NCI-H345 treated with DMSO at 0.1 percent for 48 hours (cell line): ENCODE data around the gene COLQ.
"Not testable (repeated sequence)": the region's sequence is repeated elsewhere in the genome, so short reads cannot be mapped to it uniquely, and the experiment has no call there.

Experiments used
- DNase-seq: peaks from one replicate; lab custom pipeline; 2025; ENCODE audit not compliant: unreplicated experiment; lab: John Stamatoyannopoulos, UW

COLQ gene

DNA sequence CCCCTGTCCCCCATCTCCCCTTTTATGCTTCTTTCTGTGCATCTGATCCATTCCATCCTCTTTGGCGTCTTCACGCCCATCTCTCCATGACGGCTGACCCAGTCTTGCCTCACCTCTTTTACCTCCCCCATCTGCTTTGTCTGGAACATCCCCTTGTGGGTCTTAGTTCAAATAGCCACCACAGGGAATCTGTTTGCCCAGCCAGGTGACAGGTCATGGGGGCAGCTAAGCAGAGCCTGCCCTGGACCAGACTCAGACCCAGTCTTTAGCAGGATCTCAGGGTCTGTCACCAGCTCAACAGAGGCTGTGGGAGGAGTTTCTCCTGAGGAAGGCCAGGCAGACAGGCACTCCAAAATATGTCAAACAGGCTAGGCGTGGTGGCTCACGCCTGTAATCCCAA lies 28.1 kb downstream of the COLQ start:
- no peak for DNase-seq

DNA sequence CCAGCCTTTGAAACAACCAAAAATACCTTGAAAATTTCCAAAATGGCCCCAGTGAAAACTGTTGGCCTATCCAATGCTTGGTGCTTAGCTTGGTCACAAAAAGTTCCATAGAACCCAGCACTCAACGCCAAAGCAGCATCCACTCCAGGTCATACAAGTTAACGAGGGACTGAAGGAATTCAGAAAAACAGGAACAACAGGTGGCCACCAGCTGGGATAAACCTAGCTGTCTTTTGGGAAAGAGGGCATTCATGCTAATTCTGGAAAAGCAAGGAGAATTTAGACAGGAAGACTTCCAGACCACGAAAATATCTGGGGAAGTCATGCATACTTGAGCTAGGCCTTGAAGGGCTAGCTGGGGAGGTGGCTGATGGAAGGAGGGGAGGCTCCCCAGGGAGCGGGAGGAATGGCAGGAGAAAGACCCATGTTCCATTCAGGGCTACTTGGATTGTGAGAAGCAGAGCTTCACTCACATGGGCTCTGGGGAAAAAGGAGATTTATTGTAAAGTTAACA lies 28.6 kb downstream of the COLQ start:
- DNase-seq = no peak

DNA sequence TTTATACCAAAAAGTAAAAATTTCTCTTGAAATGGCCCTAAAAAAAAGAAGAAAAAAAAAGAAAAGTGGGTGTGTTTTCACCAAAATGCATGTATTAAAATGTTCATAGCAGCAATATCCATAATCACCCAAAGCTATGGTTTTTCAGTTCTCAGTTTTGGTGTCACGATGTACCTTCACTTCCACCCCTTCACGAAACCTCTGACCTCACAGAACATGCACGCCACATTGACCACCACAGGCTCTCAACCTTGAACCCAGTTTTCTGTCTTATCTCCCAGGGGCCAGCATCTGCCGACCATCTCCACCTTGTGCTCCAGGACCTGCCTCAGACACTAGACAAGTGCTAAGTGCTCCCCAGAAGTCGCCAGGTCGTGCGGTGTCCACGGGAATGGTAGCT lies 30.4 kb downstream of the COLQ start:
- no peak for DNase-seq

DNA sequence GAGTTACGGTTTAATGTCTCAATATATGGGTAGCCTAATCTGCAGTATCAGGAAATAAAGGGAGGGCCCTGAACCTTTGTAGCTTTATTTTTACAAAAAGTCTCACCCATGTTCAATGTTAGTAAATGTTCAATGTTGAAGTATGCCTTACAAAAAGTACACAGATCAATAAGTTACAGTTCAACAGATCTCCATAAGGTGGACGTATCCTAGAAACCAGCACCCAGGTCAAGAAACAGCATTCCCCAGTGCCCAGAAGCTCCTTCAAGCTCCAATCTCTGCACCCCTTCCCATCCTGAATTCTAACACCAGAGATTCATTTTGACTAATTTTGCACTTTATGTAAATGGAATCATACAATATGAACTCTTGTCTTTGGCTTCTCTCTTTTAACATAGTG lies 31.3 kb downstream of the COLQ start:
- no peak for DNase-seq

DNA sequence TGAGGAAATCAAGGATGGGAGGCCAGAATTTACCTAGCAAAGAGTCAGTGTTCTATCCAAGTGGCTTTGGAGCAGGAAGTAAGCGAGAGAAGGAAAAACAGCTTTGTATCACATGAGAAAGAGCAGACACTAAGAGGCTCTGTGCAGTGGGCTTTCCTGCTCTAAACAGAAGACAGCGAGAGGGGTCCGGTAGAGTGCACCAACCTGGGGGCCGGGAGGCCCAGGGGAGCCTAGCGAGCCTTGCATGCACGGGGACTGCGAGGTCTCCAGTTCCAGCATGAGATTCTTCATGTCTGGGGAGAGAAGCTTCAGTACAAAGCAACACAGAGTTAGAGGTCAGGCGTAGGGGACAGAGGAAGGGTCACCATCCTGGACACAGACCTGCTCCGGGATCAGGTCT lies 33.5 kb downstream of the COLQ start:
- DNase-seq = no peak

DNA sequence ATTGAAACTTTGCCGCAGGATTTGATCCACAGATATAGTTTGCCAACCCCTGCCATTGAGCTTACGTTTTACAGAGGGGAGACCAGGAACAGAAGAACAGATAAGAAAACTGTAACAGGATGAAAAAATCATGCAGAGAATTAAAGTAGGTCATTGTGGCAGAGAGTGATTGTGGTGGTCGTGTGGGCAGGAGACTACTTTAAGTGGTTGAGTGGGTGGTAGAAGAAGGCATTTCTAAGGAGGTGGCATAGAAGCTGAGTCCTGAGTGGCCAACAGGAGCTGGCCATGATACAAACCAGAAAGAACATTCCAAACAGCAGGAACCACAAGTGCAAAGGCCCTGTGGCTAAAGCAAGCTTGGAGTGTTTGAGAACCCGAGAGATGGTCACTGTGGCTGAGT lies 34.5 kb downstream of the COLQ start:
- DNase-seq = no peak

DNA sequence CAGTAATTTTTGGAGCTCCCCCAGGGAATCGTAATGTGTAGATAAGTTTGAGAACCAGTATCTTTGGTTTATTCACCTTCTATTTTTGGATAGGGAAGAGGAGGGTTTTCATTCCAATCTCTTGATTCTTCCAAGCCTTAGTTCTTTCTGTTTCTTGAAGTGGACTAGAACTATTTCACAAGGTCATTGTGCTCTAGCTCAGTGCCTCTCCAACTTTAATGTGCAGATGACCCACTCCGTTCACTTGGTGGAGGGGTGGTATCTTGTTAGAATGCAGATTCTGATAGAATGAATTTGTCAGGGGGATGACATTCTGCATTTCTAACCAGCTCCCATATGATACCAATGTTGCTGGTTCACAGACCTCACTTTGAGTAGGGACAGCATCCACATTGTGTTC lies 35.5 kb downstream of the COLQ start:
- DNase-seq = no peak

DNA sequence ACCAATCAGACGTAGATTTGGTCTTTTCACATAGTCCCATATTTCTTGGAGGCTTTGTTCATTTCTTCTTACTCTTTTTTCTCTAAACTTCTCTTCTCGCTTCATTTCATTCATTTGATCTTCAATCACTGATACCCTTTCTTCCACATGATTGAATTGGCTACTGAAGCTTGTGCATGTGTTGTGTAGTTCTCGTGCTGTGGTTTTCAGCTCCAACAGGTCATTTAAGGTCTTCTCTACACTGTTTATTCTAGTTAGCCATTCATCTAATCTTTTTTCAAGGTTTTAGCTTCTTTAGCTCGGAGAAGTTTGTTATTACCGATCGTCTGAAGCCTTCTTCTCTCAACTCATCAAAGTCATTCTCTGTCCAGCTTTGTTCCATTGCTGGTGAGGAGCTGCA lies 37.0 kb downstream of the COLQ start:
- not testable (repeated sequence) for DNase-seq

DNA sequence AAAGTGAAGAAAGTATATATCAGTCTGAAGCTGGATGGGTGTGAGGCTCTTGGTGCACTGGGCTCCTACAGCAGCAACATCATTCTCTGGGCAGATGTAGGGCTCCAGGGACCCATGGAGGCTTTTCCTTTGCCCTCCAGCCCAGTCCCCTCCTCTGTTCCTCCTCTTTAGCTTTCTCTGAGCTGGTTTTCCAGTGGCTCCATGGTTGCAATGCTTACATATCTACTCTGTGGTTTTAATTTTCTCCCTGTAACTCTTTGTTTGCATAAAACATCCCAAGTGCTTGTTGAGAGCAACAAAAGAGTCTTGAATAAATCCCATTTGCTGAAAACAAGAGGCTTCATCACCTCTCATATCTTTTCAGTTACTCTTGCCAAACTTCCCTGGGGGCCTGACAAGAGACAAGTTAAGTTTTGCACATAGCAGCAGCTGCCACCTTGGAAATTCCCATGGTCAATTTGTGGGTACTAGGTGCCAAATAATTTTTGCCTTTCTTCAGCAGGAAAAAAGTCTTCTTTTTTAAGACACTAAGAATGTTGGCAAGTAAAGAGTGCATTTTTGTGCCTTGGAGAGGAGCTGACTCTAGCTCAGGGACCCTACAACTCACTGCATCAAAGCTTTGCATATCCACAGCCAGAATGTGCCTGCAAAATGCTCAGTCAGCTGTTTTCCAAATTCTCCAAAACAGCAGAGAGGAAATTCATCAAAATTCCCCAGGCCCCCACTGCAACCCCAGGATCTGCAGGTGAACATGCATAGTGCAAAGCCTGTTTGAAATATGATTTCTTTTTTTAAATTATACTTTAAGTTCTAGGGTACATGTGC lies 41.9 kb downstream of the COLQ start:
- DNase-seq = no peak

DNA sequence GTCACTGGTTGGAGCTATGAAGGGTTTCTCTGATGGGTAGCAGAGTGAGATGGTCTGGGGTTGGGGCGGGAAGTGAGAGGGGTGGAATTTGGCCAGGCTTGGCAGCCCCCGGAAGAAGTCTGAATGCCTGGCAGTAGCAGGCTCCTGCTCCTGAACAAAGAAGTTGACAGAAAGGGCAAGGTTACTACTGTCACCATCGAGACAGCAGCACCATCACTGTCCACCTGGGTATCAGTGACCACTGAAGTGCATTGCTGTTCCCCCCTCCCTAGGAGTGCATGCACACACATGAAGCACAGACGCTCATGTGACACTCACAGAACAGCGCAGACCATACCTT lies 42.9 kb downstream of the COLQ start:
- DNase-seq = no peak

DNA sequence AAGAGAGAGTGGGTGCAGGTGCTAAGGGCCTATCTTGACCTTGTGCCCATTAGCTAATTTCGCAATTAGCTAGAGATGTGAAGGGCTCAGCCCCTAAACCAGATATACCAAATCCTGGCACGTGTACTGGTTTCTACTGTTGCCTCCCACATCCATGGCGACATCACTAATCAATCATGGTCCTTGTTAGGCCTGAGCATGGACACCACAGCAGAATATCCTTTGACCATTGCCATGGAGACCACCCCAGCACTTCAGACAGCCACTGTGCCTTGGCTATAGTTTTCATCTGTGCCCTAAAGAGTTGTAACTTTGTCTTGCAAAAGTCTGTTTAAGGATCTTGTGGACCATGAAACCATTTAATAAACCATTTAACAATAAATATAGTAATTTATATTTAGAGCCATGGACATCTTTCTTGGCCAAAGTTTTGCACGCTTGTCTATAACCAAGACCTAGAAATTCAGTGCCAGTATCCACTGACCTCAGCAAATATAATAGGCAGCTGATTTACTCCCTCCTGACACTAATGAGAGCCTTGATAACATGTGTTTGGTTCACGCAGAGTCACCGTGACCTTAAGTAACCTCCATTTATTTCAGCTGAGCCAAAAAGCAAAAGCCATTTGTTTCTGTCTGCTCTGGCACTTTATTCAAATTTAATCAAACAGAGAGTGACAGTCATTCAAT lies 43.4 kb downstream of the COLQ start:
- no peak for DNase-seq

DNA sequence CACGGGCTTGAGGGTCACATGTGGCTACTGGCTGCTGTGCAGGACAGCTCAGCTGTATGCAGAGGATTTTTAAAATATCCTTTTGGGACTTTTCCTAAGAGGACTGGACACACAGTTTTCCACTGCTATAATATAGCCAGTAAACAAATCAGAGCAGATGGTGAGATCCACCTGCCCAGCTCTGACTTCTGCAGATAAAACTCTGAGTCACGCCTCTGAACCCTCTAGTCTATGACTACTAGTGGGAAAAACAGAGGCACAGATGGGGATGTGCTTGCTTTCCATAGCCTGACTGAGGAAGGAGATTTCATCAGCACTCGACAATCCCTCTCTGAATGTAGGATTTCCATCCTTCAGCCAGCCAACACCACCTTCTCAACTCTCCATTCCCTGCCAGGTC lies 45.1 kb downstream of the COLQ start:
- no peak for DNase-seq

DNA sequence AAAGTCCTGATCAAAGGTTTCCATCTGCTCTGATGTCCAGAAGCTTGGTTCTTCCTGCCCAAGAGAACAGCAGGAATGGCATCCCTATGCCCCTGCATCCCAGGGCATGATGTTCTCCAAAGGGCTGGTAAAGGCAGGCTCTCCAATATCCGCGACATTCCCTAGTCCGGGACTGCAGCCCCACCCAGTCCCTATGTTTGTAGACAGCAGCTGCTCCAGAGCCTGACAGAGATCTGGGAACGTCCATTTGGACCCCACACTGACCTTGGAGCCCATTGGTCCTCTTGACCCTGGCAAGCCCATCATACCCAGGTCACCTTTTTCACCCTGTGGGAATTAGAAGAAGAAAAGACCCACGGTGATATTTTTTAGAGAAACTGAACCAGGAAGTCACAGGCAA lies 46.3 kb downstream of the COLQ start:
- no peak for DNase-seq

DNA sequence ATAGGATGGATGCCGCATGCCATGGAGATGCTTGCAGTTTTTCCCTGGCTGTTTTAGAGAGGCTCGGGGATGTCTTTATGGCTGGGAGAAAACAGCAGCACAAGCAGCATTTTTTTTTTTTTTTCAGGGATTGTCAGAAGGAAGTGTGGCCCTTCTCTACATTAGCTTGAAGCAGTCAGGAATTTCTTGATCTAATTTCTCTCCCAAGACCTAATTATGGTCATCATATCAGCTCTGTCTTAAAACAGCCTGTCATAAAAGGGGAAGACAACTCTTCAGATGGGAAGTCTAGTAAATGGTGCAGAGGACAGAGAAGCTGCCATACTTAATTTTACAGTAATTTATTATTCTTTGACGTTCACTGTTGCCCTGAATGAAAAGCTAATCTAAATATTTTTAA lies 49.6 kb downstream of the COLQ start:
- DNase-seq = no peak

DNA sequence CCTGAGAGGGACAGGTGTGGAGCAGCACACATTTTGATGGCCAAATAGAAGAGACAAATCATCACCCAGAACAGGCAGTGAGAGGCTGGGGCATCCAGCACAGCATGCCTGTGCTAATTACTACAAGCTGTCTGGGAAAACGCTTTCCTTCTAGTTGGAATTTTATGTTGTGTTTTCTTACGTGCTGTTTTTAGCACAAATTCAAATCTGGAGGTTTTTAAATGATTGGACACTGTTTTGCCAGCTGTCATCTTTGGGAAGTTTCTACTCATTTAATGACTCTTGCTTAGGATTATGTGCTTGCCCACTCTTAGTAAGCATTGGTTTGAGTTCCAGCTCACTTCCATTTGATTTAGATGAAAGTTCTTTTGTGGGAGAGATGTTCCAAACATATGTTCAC lies 50.7 kb downstream of the COLQ start:
- no peak for DNase-seq

DNA sequence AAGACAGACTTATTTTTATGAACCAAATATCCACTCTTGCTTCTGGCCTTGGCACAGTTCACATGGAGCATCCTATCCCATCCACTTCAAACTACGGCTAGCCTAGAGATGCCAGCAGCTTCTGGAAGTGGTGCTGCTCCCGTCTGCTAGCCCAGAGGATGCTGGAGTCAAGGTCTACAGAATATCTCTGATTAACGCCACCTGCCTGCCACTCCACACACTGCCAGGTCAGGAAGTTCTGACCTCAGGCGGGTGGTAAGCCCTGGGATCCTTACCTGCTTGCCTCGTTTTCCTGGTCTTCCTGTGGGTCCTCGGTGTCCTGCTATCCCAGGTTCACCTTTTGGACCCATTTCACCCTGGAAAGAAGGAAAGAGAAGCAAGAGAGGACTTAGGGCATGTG lies 51.2 kb downstream of the COLQ start:
- DNase-seq = no peak

DNA sequence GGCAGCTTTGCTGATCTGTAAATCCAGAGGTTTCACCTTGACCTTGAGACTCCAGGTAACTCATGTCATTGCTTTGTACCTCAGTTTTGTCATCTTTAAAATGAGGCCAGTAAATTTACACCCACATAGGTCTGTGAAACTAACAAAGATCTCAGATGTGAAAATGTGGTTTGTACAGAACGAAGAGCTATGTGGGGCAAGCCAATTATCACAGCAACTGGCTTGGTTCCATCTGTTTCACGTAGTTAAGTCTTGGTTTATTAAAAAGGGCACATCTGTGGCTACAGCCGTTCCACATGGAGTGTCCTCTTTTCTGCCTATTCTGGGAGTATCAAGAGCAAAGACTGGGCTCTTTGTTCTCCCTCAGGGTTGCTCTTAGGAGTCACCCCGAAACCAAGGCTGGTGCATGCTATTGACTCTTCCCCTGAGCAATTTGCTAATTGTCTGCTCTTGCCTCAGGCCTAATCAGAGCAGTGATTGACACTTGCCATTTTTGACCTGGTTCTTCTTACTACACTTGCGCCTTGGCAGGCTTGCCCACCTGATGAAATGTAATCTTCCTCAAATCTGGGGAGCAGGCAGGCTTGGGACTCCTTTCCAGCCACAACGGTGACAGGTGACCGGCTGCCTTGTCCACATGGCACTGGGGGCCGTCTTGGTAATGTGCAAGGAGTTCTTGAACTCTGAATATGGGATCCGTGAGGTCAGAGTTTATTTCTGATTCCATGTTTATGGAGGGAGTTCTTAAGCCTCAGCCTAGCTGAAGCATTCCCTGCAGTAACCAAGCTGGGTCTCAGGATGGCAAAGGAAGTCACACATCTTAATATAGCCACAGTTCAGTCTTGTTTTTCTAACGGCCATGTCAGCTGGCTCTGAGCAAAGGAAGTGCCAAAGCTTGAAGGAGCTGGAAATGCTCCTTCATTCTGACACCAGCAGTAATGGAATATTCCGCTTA lies 54.0 kb downstream of the COLQ start:
- DNase-seq = no peak

DNA sequence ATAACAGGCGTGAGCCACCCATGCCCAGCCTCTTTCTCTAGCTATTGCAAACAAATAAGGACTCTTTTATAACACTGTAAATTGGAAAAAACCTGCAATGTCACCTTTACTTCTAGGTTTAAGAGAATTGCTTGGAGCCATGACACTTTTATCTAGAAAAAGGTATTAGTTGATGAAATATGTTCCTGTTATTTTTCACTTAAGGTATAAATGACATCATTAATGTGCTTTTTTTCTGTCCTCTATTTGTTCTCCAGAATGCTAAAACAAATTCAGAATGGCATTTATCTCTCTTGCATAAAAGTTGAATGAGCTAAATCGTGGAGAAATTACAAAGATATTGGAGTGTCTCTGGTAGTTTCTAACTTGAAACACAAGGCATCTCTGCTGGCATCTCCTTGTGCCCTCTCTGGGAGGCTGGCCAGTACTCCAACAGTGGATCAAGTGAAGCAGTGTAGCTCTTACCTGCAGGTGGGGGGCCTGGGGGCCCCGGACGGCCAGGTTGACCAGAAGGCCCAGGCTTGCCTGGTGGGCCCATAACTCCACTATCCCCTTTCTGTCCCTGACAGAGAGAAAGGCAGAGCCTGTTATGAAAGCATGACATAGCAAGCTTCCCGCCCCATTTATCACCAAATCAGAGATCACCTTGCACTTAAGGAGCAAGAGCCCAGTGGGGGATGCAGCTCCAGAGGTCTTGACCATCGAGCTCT lies 55.5 kb downstream of the COLQ start:
- DNase-seq = no peak

DNA sequence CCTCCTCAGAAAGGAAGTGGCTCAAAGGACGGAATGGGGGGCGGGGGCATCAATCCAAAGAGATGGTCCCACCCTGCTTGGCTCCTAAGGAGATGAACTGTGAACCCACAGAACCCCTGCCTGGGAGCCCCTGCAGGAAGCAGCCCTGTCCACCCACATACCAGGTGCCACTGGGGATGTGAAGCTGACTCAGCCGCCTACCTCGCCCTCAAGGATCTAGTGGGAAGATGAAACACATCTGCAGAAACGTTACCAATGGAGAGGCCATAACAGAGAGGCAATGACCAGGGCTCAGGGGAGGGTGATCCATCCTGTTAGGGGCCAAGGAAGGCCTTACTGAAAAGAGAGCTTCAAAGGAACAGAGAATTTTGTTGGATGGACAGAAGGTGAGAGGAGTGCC lies 59.1 kb downstream of the COLQ start:
- DNase-seq = no peak

DNA sequence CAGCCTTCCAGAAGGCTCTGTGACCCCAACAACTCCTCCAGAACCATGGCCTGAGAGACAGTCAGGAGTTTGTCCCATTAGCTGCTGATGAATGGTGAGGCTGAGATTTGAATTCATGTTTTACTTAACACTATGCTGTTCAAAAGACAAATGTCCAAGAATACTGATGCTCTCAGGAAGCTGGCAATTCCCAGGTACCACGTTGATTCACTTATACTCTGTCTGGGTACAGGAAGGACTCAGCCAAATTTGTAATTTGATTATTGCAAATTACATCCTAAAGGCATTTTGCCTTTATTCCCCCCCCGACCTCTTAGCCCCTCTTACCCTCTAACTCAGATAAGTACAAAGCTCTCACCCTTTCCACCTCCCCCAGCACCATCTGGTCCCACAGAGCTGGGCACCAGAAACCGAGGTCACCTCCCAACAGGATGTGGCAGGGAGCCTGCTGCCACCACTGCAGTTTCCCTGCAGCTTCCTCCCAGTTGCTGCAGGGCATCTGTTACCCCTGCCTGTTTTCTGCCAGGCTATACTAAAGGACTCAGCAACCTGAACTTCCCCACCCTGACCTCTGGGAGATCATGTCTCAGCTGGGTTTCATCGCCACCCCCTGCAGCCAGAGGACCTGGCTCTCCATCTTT lies 60.5 kb downstream of the COLQ start:
- no peak for DNase-seq
